Upper lobe of left lung (tissue), 6 donors: Measurements from ENCODE around the gene ZNF362. TPM values are rescaled to one million over a fixed set of nuclear protein-coding genes. Genes with fewer than 3 reads are reported as not detected.

Source experiments
- ATAC-seq, 2 donors: fragments of 200-7000 bp; cut with Tn5 transposase; one replicate each; pipeline ENCODE4 v1.9.1; 2022; ENCODE audit warnings: mild to moderate bottlenecking in 2 of 2, moderate library complexity in 2 of 2; ENCODE audit not compliant: low FRiP score in 2 of 2
- DNase-seq, 2 donors: peaks; one replicate each; pipeline ENCODE4 v3.0.0-alpha.2; 2019 to 2020
- H3K27ac ChIP-seq, 4 donors: fragments of 200-600 bp; sonication (generic); one replicate each; pipeline ENCODE4 v1.5.1; 2016 to 2019
- H3K27me3 ChIP-seq, 4 donors: fragments of 200-600 bp; sonication (generic); one replicate each; pipeline ENCODE4 v1.5.1; 2017 to 2019
- H3K36me3 ChIP-seq, 4 donors: fragments of 200-600 bp; sonication (generic); one replicate each; pipeline ENCODE4 v1.5.1; 2016 to 2019
- H3K4me1 ChIP-seq, 4 donors: fragments of 200-600 bp; sonication (generic); one replicate each; pipeline ENCODE4 v1.5.1; 2018 to 2019
- H3K4me3 ChIP-seq, 4 donors: fragments of 200-600 bp; sonication (generic); one replicate each; pipeline ENCODE4 v1.5.1; 2017 to 2019; ENCODE audit warnings: mild to moderate bottlenecking in 2 of 4, moderate library complexity in 1 of 4
- H3K9me3 ChIP-seq, 4 donors: fragments of 200-600 bp; sonication (generic); one replicate each; pipeline ENCODE4 v1.5.1; 2018 to 2019
- CTCF ChIP-seq, 6 experiments: fragments of 450-650 bp in 4 of 6; fragments of 200-600 bp in 2 of 6; sonication (generic) in 2 of 6; IDR thresholded peaks; one replicate each; pipeline ENCODE4 v1.5.1; 2016 to 2019; ENCODE audit warnings: antibody characterized with exemption in 6 of 6
- EP300 ChIP-seq, 4 donors: sonication (generic); formaldehyde crosslinking; IDR thresholded peaks; one replicate each; pipeline ENCODE4 v1.5.1; 2017; ENCODE audit warnings: antibody characterized with exemption in 4 of 4, control low read depth in 2 of 4
- POLR2A ChIP-seq, 4 donors: fragments of 450-650 bp; IDR thresholded peaks; one replicate each; pipeline ENCODE4 v1.5.1; 2016 to 2017; ENCODE audit warnings: antibody characterized with exemption in 4 of 4, mild to moderate bottlenecking in 2 of 4
- POLR2AphosphoS5 ChIP-seq, 2 donors: sonication (generic); formaldehyde crosslinking; IDR thresholded peaks; one replicate each; pipeline ENCODE4 v1.5.1; 2017; ENCODE audit warnings: antibody characterized with exemption in 2 of 2
- WGBS, 2 donors: methylation state at CpG; one replicate each; pipeline ENCODE4 v1.1.5; 2017 to 2018; 5-methylcytosine and 5-hydroxymethylcytosine counted together
- total RNA-seq, 6 donors: library from RNA; depleted of rRNA in 4 of 6; stranded (reverse); fragments of >200 nt in 4 of 6; gene quantifications; one replicate each; pipeline versions ENCODE4 v1.1.0 to v1.2.1, GENCODE V29; 2016 to 2021
- donor health status: DM: no; HTN: no; CAD: no; lungs with moderate emphysema.
- donor health status: DM: no; HTN: yes; CAD: no; lungs with severe emphysema.

Gene ZNF362
- total RNA-seq, 6 donors from 2014 or later = 14.9 to 41.0 (median 21.3) TPM

- peak overlapping the region in 3 of 4 donors; percentile 69 to 89 (median 80) for H3K4me3 ChIP-seq
- WGBS, 2 donors = 31 to 43% methylated on average over 3 of the region's 3 CpGs
Measured at GRCh38 chr1:33346533-33346926, 90.2 kb downstream of the ZNF362 start.

GRCh38 chr1:33346927-33347649, 90.8 kb downstream of the ZNF362 start:
- Histone ChIP-seq H3K9me3 (no peaks in the 10 kb centered on the region), H3K4me1 (peaks cover 52 to 74% (median 70%) of the 10 kb centered on the region in 4 donors), H3K27me3 (no peaks in the 10 kb centered on the region), H3K4me3 (peak overlapping the region; percentile 69 to 89 (median 76)), H3K36me3 (peaks cover 0 to 22% (median 0%) of the 10 kb centered on the region in 4 donors), H3K27ac (peak overlapping the region; percentile 98 to 99 (median 99))
- peak in 3 of 4 donors; percentile 71 to 92 (median 74) for TF ChIP-seq POLR2A (IDR thresholded peaks at IDR 0.05)
- no peak for TF ChIP-seq CTCF (IDR thresholded peaks at IDR 0.05)
- peak; percentile 97 to 98 for TF ChIP-seq POLR2AphosphoS5 (IDR thresholded peaks at IDR 0.05)
- peak in 2 of 4 donors; percentile 84 to 86 for TF ChIP-seq EP300 (IDR thresholded peaks at IDR 0.05)
- ATAC-seq (peak; percentile 44 to 65), DNase-seq (peak in 1 of 2 donors; percentile 81)
- whole genome bisulfite sequencing, 2 donors = 7 to 28% methylated on average over 2 of the region's 2 CpGs

More at GRCh38 chr1:33346533-33346926, 90.2 kb downstream of the ZNF362 start:
- peaks cover 0 to 28% (median 0%) of the 10 kb centered on the region in 4 donors for H3K36me3 ChIP-seq
- no peak for TF ChIP-seq CTCF (IDR thresholded peaks at IDR 0.05)
- TF ChIP-seq POLR2AphosphoS5 (IDR thresholded peaks at IDR 0.05) = no peak
- TF ChIP-seq EP300 (IDR thresholded peaks at IDR 0.05) = no peak
- no peak for TF ChIP-seq POLR2A (IDR thresholded peaks at IDR 0.05)
- H3K27me3 ChIP-seq = no peaks in the 10 kb centered on the region
- ATAC-seq = no peak
- peaks cover 57 to 80% (median 76%) of the 10 kb centered on the region in 4 donors for H3K4me1 ChIP-seq
- DNase-seq = no peak
- H3K27ac ChIP-seq = peak overlapping the region; percentile 98 to 99 (median 99)
- H3K9me3 ChIP-seq = no peaks in the 10 kb centered on the region

- Histone ChIP-seq H3K4me1 (peaks cover 47 to 69% (median 65%) of the 10 kb centered on the region in 4 donors), H3K9me3 (no peaks in the 10 kb centered on the region), H3K4me3 (peak overlapping the region; percentile 69 to 89 (median 76)), H3K27me3 (no peaks in the 10 kb centered on the region), H3K36me3 (peaks cover 0 to 19% (median 0%) of the 10 kb centered on the region in 4 donors), H3K27ac (peak overlapping the region; percentile 98 to 99 (median 99))
- WGBS, 2 donors = 42 to 50% methylated on average over 4 to 5 of the region's 5 CpGs
- TF ChIP-seq POLR2A (IDR thresholded peaks at IDR 0.05) (no peak), POLR2AphosphoS5 (IDR thresholded peaks at IDR 0.05) (peak in 1 of 2 donors; percentile 44), CTCF (IDR thresholded peaks at IDR 0.05) (no peak), EP300 (IDR thresholded peaks at IDR 0.05) (no peak)
- no peak for DNase-seq
- ATAC-seq = peak in 1 of 2 donors; percentile 19
Measured at GRCh38 chr1:33347650-33347992, 91.3 kb downstream of the ZNF362 start.

GRCh38 chr1:33348194-33348593, 91.9 kb downstream of the ZNF362 start:
- TF ChIP-seq POLR2AphosphoS5 (IDR thresholded peaks at IDR 0.05) (no peak), POLR2A (IDR thresholded peaks at IDR 0.05) (no peak), CTCF (IDR thresholded peaks at IDR 0.05) (no peak), EP300 (IDR thresholded peaks at IDR 0.05) (no peak)
- Histone ChIP-seq H3K27ac (peak overlapping the region; percentile 98 to 99 (median 99)), H3K27me3 (no peaks in the 10 kb centered on the region), H3K4me3 (peak overlapping the region; percentile 69 to 89 (median 76)), H3K4me1 (peaks cover 41 to 63% (median 59%) of the 10 kb centered on the region in 4 donors), H3K36me3 (peaks cover 0 to 14% (median 0%) of the 10 kb centered on the region in 4 donors), H3K9me3 (no peaks in the 10 kb centered on the region)
- ATAC-seq (no peak), DNase-seq (no peak)
- WGBS, 2 donors = 44 to 78% methylated on average over 2 of the region's 2 CpGs
